HepG2 (cell line): Measurements from ENCODE around the gene ZFP90. TPM values are rescaled to one million over a fixed set of nuclear protein-coding genes. Genes with fewer than 3 reads are reported as not detected.

Experiments used
- BRCA1 ChIP-seq: sonication (generic); formaldehyde crosslinking; IDR thresholded peaks from 2 replicates; pipeline ENCODE4 v1.4.0; 2020; ENCODE audit warnings: missing genetic modification reagents
- CTCF ChIP-seq: sonication (generic); formaldehyde crosslinking; IDR thresholded peaks from 2 replicates; pipeline ENCODE4 v1.5.0; 2020; ENCODE audit warnings: mild to moderate bottlenecking, missing genetic modification reagents, moderate library complexity
- FOXC1 ChIP-seq: sonication (generic); formaldehyde crosslinking; IDR thresholded peaks from 2 replicates; pipeline ENCODE4 v1.8.0; 2022; ENCODE audit warnings: mild to moderate bottlenecking, missing genetic modification reagents, borderline replicate concordance
- HOXA3 ChIP-seq: sonication (generic); formaldehyde crosslinking; IDR thresholded peaks from 2 replicates; pipeline ENCODE4 v1.5.0; 2020; ENCODE audit warnings: missing genetic modification reagents
- MAZ ChIP-seq, 2 experiments: sonication (generic) in 1 of 2; formaldehyde crosslinking in 1 of 2; IDR thresholded peaks; 2 replicates each; pipeline versions ENCODE4 v1.5.0 to v1.6.1; 2012 to 2020; ENCODE audit warnings: low read depth in 2 of 2, mild to moderate bottlenecking in 2 of 2, borderline replicate concordance in 1 of 2, improper control_type of control experiment in 1 of 2, low read length in 1 of 2, missing genetic modification reagents in 1 of 2, moderate library complexity in 1 of 2
- PRDM15 ChIP-seq: sonication (generic); formaldehyde crosslinking; IDR thresholded peaks from 2 replicates; pipeline ENCODE4 v1.4.0; 2020; ENCODE audit warnings: missing genetic modification reagents
- SRSF4 ChIP-seq: fragments of 200-400 bp; formaldehyde crosslinking; IDR thresholded peaks from one replicate; pipeline ENCODE4 v1.6.1; 2018; ENCODE audit warnings: mild to moderate bottlenecking, low read depth, low read length, moderate library complexity; ENCODE audit not compliant: poor library complexity, severe bottlenecking
- TBP ChIP-seq: sonication (generic); formaldehyde crosslinking; IDR thresholded peaks from 2 replicates; pipeline ENCODE4 v1.5.0; 2020; ENCODE audit warnings: missing genetic modification reagents
- THAP9 ChIP-seq: sonication (generic); formaldehyde crosslinking; IDR thresholded peaks from 2 replicates; pipeline ENCODE4; 2020; ENCODE audit warnings: missing genetic modification reagents, mild to moderate bottlenecking, borderline replicate concordance
- ZNF20 ChIP-seq: sonication (generic); formaldehyde crosslinking; IDR thresholded peaks from 2 replicates; pipeline ENCODE4 v1.4.0; 2020; ENCODE audit warnings: mild to moderate bottlenecking, moderate library complexity, missing genetic modification reagents
- ZNF263 ChIP-seq: sonication (generic); formaldehyde crosslinking; IDR thresholded peaks from 2 replicates; pipeline ENCODE4 v1.4.0; 2020; ENCODE audit warnings: missing genetic modification reagents
- ZNF331 ChIP-seq: sonication (generic); formaldehyde crosslinking; IDR thresholded peaks from 2 replicates; pipeline ENCODE4 v1.4.0; 2020; ENCODE audit warnings: missing genetic modification reagents
- ZNF335 ChIP-seq: sonication (generic); formaldehyde crosslinking; IDR thresholded peaks from 2 replicates; pipeline ENCODE4 v1.4.0; 2020; ENCODE audit warnings: missing genetic modification reagents
- ZNF34 ChIP-seq: sonication (generic); formaldehyde crosslinking; IDR thresholded peaks from 2 replicates; pipeline ENCODE4 v1.4.0; 2020; ENCODE audit warnings: mild to moderate bottlenecking, missing genetic modification reagents, borderline replicate concordance
- ZNF460 ChIP-seq: sonication (generic); formaldehyde crosslinking; IDR thresholded peaks from 2 replicates; pipeline ENCODE4 v1.5.1; 2020; ENCODE audit warnings: missing genetic modification reagents, mild to moderate bottlenecking, borderline replicate concordance
- ZNF468 ChIP-seq: sonication (generic); formaldehyde crosslinking; IDR thresholded peaks from 2 replicates; pipeline ENCODE4 v1.8.0; 2022; ENCODE audit warnings: mild to moderate bottlenecking, moderate library complexity, missing genetic modification reagents
- ZNF567 ChIP-seq: sonication (generic); formaldehyde crosslinking; IDR thresholded peaks from 2 replicates; pipeline ENCODE4 v1.8.1; 2023; ENCODE audit warnings: mild to moderate bottlenecking, missing genetic modification reagents, borderline replicate concordance
- ZNF782 ChIP-seq: sonication (generic); formaldehyde crosslinking; IDR thresholded peaks from 2 replicates; pipeline ENCODE4 v1.4.0; 2020; ENCODE audit warnings: missing genetic modification reagents, mild to moderate bottlenecking, borderline replicate concordance
- polyA plus RNA-seq, 8 experiments: library from polyadenylated mRNA; depleted of rRNA in 3 of 8; stranded (reverse) in 7 of 8; unstranded in 1 of 8; fragments of >200 nt; fragmentation: Illumina TruSeq in 4 of 8; extraction: Trizol in 4 of 8; gene quantifications; 2 replicates each; pipeline versions ENCODE4 v1.2.1 to v1.2.3, GENCODE V29; 2011 to 2016; ENCODE audit warnings: low read depth in 4 of 8, missing spikeins in 1 of 8, mixed read lengths in 1 of 8; ENCODE audit not compliant: insufficient read depth in 1 of 8
- total RNA-seq, 5 experiments: library from RNA; depleted of rRNA; stranded (reverse); fragments of >200 nt; fragmentation: Illumina TruSeq; extraction: Trizol; gene quantifications; 2 replicates each; pipeline ENCODE4 v1.2.3, GENCODE V29; 2016; ENCODE audit warnings: low read depth in 1 of 5

ZFP90 gene
- total and polyA plus RNA-seq, 2 of the 13 experiments (the other 11 are each of a cell fraction or from before 2014, with no cell fraction given): 17.6 to 18.9 TPM

- TF ChIP-seq HOXA3 (CRISPR knock-in tag) (peak; percentile 30; the same call in 1 of the 2 replicates), ZNF20 (no peak), ZNF567 (0 out of 2 replicates have a peak, but pooled peaks have one; percentile 38), THAP9 (CRISPR knock-in tag) (peak; percentile 51; the same call in 1 of the 2 replicates), ZNF263 (CRISPR knock-in tag) (no peak), TBP (CRISPR knock-in tag) (no peak), BRCA1 (CRISPR knock-in tag) (no peak), ZNF782 (CRISPR knock-in tag) (no peak; the same call in 1 of the 2 replicates), FOXC1 (CRISPR knock-in tag) (peak; percentile 65; the same call in 1 of the 2 replicates), MAZ (IDR thresholded peaks at IDR 0.05; ENCODE audit: borderline replicate concordance, low read depth, low read length) (no peak), MAZ (CRISPR knock-in tag; IDR thresholded peaks at IDR 0.05; ENCODE audit: low read depth) (peak; percentile 55; the same call in 1 of the 2 replicates), ZNF460 (CRISPR knock-in tag) (no peak), ZNF335 (no peak), PRDM15 (CRISPR knock-in tag) (no peak), ZNF34 (CRISPR knock-in tag) (0 out of 2 replicates have a peak, but pooled peaks have one; percentile 30), ZNF331 (peak; percentile 35; the same call in 1 of the 2 replicates), SRSF4 (no peak), ZNF468 (CRISPR knock-in tag) (no peak), CTCF (CRISPR knock-in tag) (peak; percentile 97)
Measured at GRCh38 chr16:68590201-68590994, 51.3 kb downstream of the ZFP90 start (continued).
